WTC11 (cell line): ENCODE data around the gene CRIP2.

Source experiments
- TCF7 ChIP-seq: sonication (generic); formaldehyde crosslinking; IDR thresholded peaks from 2 replicates; pipeline ENCODE4 v1.8.0; 2022; ENCODE audit warnings: mild to moderate bottlenecking, low read depth, missing genetic modification reagents, moderate library complexity
- TF ChIP-seq, protein P1 (sequence below): fragments of 200-600 bp; IDR thresholded peaks from 2 replicates; pipeline ENCODE4 v1.8.0; 2022; ENCODE audit warnings: antibody characterized with exemption
- TF ChIP-seq, protein P2 (sequence below): sonication (generic); formaldehyde crosslinking; conservative IDR thresholded peaks from 2 replicates; pipeline ENCODE4 v1.8.1; 2023; ENCODE audit warnings: mild to moderate bottlenecking, low read depth, missing genetic modification reagents, moderate library complexity
- TF ChIP-seq, protein P3 (sequence below): sonication (generic); formaldehyde crosslinking; IDR thresholded peaks from 2 replicates; pipeline ENCODE4 v1.8.1; 2022; ENCODE audit warnings: mild to moderate bottlenecking, missing genetic modification reagents, moderate library complexity, borderline replicate concordance
- TF ChIP-seq, protein P4 (sequence below): sonication (generic); formaldehyde crosslinking; IDR thresholded peaks from 2 replicates; pipeline ENCODE4 v1.8.1; 2022; ENCODE audit warnings: low read depth, mild to moderate bottlenecking, moderate library complexity, missing genetic modification reagents, borderline replicate concordance

DNA sequence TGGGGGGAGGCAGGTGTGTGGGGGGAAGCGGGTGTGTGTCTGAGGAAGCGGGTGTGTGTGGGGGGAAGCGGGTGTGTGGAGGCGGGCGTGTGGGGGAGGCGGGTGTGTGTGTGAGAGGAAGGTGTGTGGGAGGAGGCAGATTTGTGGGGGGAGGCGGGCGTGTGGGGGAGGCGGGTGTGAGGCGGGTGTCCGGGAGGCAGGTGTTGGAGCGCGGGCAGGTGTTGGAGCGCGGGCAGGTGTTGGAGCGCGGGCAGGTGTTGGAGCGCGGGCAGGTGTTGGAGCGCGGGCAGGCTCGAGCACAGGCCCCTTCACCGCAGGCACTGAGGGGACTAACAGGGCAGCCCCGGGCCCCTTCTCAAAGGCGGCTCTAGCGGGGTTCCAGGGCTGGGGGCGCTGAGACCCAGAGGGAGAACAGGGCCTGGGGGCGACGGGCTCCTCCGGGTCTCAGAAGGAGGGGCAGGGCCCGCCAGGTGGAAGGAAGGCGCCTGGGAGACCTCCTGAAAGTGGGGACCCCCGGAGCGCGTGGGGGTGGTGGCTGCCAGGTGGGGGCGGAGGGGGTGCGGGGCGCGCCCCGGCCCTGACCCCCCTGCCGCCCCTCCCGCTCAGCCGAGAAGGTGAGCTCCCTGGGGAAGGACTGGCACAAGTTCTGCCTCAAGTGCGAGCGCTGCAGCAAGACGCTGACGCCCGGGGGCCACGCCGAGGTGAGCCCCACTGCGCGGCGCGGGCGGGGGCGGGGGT, 3.2 kb downstream of the CRIP2 start:
- no peak for TF ChIP-seq TCF7 (CRISPR knock-in tag)
- TF ChIP-seq, protein P1, sequence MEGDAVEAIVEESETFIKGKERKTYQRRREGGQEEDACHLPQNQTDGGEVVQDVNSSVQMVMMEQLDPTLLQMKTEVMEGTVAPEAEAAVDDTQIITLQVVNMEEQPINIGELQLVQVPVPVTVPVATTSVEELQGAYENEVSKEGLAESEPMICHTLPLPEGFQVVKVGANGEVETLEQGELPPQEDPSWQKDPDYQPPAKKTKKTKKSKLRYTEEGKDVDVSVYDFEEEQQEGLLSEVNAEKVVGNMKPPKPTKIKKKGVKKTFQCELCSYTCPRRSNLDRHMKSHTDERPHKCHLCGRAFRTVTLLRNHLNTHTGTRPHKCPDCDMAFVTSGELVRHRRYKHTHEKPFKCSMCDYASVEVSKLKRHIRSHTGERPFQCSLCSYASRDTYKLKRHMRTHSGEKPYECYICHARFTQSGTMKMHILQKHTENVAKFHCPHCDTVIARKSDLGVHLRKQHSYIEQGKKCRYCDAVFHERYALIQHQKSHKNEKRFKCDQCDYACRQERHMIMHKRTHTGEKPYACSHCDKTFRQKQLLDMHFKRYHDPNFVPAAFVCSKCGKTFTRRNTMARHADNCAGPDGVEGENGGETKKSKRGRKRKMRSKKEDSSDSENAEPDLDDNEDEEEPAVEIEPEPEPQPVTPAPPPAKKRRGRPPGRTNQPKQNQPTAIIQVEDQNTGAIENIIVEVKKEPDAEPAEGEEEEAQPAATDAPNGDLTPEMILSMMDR = no peak
- TF ChIP-seq, protein P2, sequence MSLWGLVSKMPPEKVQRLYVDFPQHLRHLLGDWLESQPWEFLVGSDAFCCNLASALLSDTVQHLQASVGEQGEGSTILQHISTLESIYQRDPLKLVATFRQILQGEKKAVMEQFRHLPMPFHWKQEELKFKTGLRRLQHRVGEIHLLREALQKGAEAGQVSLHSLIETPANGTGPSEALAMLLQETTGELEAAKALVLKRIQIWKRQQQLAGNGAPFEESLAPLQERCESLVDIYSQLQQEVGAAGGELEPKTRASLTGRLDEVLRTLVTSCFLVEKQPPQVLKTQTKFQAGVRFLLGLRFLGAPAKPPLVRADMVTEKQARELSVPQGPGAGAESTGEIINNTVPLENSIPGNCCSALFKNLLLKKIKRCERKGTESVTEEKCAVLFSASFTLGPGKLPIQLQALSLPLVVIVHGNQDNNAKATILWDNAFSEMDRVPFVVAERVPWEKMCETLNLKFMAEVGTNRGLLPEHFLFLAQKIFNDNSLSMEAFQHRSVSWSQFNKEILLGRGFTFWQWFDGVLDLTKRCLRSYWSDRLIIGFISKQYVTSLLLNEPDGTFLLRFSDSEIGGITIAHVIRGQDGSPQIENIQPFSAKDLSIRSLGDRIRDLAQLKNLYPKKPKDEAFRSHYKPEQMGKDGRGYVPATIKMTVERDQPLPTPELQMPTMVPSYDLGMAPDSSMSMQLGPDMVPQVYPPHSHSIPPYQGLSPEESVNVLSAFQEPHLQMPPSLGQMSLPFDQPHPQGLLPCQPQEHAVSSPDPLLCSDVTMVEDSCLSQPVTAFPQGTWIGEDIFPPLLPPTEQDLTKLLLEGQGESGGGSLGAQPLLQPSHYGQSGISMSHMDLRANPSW = no peak
- TF ChIP-seq, protein P3, sequence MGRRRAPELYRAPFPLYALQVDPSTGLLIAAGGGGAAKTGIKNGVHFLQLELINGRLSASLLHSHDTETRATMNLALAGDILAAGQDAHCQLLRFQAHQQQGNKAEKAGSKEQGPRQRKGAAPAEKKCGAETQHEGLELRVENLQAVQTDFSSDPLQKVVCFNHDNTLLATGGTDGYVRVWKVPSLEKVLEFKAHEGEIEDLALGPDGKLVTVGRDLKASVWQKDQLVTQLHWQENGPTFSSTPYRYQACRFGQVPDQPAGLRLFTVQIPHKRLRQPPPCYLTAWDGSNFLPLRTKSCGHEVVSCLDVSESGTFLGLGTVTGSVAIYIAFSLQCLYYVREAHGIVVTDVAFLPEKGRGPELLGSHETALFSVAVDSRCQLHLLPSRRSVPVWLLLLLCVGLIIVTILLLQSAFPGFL (CRISPR knock-in tag) = no peak
- TF ChIP-seq, protein P4, sequence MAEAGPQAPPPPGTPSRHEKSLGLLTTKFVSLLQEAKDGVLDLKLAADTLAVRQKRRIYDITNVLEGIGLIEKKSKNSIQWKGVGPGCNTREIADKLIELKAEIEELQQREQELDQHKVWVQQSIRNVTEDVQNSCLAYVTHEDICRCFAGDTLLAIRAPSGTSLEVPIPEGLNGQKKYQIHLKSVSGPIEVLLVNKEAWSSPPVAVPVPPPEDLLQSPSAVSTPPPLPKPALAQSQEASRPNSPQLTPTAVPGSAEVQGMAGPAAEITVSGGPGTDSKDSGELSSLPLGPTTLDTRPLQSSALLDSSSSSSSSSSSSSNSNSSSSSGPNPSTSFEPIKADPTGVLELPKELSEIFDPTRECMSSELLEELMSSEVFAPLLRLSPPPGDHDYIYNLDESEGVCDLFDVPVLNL (CRISPR knock-in tag) = no peak
